NCI-H2029 (cell line): ENCODE measurements around the gene CTBP1.
A peak's percentile ranks its signal among the peaks of the same experiment; 100 is the strongest.
"Not testable (repeated sequence)": the region's sequence is repeated elsewhere in the genome, so short reads cannot be mapped to it uniquely, and the experiment has no call there.

Experiments used
- DNase-seq: peaks from one replicate; lab custom pipeline; 2025; lab: John Stamatoyannopoulos, UW

CTBP1 gene

DNA sequence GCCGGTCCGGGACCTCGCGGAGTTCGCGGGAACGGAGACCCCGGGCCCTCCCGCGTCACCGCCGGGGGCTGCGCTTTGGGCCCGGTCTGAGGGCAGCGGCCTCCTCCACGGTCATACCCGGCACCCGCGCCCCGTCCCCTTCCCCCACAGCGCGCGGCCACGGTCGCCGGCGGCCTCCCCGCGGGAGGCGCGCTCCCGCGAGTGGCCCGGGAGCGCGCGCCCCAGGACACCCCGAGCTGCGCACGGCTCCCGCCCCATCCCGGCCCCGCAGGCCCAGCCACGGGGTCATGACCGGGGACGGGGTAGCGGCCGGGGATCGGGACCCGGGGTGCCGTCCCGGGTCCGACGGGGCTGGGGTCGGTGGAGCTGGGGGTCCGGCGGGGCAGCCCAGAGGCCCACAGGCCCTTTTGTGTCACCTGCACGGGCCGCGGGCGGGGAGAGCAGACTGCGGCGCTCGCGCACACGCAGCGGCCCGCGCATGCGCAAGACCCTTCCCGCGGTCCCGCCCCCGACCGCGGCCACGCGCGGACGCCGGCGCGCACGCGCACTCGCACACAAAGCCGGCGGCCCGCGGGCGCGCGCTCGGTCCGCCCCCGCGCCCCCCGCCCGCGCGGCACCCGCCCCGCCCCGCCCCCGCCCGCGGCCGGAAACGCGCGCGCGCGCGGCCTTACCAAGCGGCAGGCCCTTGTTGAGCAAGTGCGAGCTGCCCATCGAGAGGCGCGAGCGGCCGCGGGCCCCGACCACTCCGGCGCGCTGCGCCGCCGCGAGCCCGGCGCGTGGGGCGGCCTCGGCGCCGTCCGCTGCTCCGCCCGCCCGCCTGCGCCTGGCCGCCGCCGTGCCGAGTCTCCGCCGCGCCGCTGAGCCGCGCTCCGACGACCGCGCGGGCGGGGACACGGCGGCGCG lies at the start of gene CTBP1:
CTBP1 (minus strand) TSS at position 886 of the 903 bp plus-strand sequence. CDS start 7,799 bp downstream, outside the sequence.
- peak; percentile 72 for DNase-seq

- DNase-seq, result no peak
Observed at GRCh38 chr4:1298461-1298860, 49.5 kb upstream of the CTBP1 start.

DNA sequence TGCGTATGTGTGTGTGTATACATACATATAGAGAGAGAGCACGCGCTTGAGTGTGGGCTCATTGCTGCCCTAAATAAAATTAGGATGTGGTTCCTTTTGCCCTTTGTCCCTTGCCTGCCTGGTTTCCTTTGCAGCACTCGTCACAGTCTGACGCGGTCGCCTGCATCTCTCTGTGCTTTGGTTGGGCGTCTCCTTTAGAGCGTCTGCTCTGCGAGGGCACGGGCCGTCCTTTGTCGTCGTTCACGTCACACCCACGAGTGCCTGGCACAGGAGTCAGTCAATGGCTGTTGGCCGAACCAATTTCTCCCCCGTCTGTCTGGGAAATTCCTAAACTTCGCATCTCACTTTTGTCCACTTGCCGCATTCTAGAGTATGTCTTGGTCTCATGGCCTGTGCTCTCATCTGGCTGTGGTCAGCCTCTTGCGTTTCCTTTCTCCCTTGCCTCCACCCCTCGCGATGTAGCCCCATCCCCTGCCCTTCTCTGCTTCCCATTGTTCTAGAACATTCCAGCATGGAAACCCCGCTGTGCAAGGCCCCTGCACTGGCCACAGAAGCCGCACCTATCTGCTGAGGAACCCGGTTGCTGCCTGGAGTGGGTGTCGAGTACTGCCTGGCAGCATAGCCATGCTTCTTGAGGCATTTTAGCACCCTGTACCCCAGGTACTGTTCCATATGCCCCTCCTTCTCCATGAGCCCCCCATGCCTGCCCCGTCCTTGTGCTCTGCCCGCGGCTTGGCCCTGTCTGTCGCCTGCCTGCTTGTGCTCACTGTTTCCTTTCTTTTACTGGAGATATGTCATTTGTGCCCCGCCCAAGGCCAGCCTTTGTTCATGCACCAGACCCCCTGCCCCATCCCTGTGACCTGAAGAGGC lies 48.8 kb upstream of the CTBP1 start:
- DNase-seq, result no peak

DNA sequence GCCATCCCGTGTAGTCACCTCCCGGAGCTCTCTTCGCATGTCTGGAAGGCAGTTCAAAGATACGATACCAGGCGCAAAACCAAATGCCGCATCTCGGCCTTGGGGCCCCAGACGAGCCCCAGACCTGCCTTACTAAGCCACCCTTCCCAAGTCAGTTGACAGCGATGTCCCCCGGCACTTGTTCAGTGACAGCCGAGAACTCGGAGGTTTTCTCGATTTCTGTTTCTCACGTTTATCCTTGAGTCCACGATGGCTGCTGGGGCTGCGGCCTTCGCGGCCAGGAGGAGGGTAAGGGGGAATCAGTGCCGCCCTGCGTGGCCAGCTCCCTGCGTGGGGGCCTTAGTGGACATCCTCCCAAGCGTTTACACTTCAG lies 48.1 kb upstream of the CTBP1 start:
- no peak for DNase-seq

DNA sequence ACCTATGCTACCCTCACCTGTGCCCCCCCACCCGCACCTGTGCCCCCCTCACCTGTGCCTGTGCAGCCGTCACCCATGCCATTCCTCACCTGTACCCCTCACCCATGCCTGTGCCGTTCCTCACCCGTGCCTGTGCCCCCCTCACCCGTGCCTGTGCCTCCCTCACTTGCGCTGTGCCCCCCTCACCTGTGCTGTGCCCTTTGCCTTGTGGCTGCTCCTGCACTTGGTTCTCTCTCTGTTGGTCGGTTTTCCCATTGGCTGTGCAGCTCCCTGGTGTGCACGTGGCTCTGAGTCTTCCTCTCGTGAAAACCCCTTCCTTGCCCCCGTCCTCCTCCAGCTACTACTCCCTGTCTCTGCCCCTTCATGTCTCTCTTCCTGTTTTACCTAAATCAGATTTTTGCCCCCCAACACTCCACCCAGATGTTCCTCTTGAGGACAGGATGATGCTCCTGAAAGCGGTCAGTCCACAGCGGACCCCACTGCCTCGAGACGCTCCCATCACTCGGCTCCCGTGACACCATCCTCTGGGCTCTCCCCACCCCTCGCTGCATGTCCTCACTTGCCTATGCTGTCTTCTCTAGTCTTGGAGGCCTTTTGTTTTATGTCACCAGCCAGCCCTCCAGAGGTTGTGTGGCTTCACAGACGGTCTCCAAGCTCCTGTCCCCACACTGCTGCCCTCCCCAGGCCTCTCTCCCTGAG lies 47.5 kb upstream of the CTBP1 start:
- no peak for DNase-seq

GRCh38 chr4:1295405-1296055 lies 46.6 kb upstream of the CTBP1 start:
- no peak for DNase-seq

DNA sequence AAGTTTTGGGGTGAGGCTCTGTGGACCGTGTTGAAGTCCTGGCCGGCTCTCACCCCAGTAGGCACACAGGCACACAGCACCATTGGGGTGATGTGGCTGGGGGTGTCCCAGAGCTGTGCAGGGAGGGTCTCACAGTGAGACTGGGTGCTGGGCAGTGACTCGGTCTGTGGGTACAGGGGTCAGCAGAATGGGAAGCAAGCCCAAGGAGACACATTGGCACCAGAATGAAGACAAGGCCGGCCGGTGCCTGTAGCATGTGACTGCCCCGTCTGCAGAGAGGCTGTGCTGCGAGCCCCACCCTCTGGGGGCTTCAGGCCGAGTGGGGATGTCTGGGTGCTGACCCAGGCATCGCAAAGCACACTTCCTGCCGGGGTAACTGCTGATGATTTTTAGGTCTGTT lies 46.0 kb upstream of the CTBP1 start:
- DNase-seq, result no peak

DNA sequence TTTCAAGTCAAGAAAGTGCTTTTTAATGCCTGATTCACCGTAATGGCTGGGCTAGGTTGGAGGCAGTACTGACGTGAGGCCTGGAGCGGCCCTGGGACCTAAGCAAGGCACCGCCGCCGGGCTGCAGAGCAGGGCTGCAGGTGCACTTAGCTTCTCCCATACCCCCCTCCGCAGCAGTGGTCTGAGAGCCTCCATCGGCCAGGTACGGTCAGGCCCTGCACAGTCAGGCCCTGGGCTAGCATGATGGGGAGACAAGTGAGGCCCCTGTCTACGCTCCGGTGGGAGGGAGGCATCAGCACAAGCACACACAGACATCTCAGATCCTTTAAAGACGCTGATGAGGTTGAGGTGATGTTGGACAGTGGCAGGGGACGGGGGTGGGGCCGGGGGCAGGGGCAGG lies 45.5 kb upstream of the CTBP1 start:
- DNase-seq, result no peak

- no peak for DNase-seq
Observed at GRCh38 chr4:1293991-1294390, 45.1 kb upstream of the CTBP1 start.

GRCh38 chr4:1293531-1293941 lies 44.6 kb upstream of the CTBP1 start:
- no peak for DNase-seq

DNA sequence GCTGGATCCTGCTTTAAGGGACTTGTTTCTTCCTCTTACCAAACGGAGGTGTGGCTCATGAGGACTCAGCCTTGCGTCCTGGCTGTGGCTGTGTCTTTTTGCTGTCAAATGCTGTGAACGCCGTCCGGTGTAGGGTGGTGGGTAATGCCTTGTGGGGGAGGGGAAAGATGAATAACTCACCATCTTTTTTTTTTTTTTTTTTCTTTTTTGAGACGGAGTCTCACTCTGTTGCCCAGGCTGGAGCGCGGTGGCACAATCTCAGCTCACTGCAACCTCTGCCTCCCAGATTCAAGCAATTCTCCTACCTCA lies 43.7 kb upstream of the CTBP1 start:
- DNase-seq, result not testable (repeated sequence)

- DNase-seq, result no peak
Observed at GRCh38 chr4:1291996-1292702, 43.2 kb upstream of the CTBP1 start.

GRCh38 chr4:1291091-1291490 lies 42.2 kb upstream of the CTBP1 start:
- no peak for DNase-seq

DNA sequence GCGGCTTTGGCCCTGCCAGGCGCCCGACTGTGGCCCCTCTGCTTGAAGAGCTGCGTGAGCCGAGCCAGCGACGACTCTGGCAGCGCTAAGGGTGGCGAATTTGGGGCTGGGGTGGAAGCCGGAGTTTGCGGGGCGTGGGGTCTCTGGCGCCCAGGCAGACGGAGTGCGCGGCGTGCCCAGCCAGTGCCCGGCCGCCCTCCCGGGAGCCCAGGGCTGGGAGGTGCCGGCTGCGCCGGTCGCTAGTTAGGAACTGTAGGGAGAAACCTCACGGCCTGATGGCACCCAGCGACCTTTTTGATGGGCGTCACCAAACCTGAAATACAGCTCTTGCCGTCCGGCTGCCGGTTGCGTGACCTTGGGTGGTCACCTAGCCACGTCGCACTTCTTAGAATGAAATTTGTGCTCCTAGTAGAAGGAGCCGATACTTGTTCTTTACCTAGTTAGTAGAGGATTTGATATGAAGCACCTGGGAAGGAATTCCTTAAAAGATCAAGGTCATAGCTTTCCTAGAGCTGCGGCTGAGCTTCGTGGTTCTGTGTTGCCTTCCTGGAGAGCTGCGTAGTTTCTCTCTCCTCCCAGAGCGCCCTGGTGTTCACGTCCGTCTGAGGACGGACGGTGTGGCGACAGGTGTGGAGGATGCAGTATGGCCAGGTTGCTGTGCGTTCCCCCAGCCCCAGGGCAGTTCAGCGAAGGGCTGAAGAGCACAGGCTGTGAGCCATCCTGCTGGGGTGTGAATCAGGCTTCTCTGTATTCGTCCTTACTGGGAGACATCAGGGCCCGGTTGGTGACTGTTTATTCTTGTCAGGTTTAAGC lies 41.4 kb upstream of the CTBP1 start:
- no peak for DNase-seq

- peak; percentile 92 for DNase-seq
Observed at GRCh38 chr4:1289207-1290164, 40.6 kb upstream of the CTBP1 start, which contains the start of gene MAEA. Gene MAEA (plus strand): TSS chr4:1289891. CDS start chr4:1289914, 23 bp downstream.

- DNase-seq, result no peak
Observed at GRCh38 chr4:1288786-1289185, 39.9 kb upstream of the CTBP1 start.

DNA sequence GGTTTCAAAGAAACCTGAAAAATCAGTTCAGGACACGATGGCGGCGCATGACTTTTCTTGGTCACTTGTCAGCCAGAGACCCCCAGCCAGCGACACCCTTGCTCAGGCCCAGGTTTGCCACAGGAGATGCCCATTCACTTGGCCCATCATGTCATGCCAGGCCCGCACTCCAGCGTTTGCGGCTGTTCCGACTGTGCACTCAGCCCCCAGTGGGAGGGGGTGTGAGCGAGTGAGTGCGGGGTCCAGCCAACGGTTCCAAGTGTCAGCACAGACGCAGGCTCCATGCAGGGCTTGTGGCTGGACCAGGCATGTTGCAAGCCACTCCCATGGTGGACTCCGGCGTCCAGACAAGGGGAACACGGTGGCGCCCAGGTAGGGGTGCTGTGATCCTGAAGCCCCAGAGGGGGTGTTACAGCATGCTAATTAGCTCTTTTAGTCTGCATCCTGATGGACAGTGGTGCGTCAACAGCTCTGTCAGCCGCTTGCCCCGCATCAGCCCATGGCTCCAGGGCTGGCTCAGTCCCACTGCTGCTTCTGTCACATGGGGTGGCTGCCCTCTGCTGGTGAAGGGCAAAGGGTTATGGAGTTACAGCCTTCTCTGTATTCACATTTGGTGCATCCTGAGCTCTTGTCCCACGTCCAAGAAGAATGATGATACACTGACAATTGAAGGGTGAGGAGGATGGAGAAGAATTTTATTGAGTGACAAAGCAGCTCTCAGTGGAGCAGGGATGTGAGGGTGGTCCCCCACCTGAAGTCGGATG lies 37.0 kb upstream of the CTBP1 start:
- no peak for DNase-seq

GRCh38 chr4:1285151-1285789 lies 36.3 kb upstream of the CTBP1 start:
- no peak for DNase-seq
